ENCODE results near the gene ZNF784. TPM values are rescaled to one million over a fixed set of nuclear protein-coding genes. Genes with fewer than 3 reads are reported as not detected.
A peak's percentile ranks its signal among the peaks of the same experiment; 100 is the strongest.

Gene ZNF784
- total and polyA plus RNA-seq, 9 of the 15 experiments (the other 6 are each of a cell fraction or from before 2014, with no cell fraction given): 0.14 to 6.1 (median 2.1) TPM

DNA sequence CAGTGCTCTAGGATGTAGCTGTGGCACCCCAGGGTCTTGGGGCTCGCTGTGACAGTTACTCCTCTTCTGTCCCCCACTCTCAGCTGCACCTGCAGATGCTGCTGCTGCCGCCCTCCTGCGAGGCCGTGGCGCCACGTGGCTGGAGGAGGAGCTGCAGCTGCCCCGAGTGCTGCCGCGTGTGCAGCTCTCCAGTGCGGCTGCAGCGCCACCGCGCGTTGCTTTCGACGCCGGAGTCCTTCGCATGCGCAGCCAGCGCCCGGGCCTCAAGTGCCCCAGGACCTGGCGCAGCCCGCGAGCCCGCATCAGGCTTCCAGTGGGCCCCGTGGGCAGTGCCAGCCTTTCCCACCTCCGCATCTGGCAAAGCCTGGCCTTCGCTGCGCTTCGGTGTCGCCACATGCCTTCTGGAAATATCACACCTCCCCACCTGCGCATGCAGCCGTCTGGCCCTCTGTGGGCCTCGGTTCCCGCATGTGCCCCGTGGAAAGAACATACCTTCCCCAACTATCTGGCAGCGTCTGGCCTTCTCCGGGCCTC is 15.7 kb upstream of the ZNF784 start (continued):
- TF ChIP-seq, protein P1, sequence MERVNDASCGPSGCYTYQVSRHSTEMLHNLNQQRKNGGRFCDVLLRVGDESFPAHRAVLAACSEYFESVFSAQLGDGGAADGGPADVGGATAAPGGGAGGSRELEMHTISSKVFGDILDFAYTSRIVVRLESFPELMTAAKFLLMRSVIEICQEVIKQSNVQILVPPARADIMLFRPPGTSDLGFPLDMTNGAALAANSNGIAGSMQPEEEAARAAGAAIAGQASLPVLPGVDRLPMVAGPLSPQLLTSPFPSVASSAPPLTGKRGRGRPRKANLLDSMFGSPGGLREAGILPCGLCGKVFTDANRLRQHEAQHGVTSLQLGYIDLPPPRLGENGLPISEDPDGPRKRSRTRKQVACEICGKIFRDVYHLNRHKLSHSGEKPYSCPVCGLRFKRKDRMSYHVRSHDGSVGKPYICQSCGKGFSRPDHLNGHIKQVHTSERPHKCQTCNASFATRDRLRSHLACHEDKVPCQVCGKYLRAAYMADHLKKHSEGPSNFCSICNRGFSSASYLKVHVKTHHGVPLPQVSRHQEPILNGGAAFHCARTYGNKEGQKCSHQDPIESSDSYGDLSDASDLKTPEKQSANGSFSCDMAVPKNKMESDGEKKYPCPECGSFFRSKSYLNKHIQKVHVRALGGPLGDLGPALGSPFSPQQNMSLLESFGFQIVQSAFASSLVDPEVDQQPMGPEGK (CRISPR knock-in tag; IDR thresholded peaks at IDR 0.05; ENCODE audit: borderline replicate concordance): no peak
- TF ChIP-seq, protein P2, sequence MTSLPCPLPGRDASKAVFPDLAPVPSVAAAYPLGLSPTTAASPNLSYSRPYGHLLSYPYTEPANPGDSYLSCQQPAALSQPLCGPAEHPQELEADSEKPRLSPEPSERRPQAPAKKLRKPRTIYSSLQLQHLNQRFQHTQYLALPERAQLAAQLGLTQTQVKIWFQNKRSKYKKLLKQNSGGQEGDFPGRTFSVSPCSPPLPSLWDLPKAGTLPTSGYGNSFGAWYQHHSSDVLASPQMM (CRISPR knock-in tag; IDR thresholded peaks at IDR 0.05): no peak
- TF ChIP-seq ZBTB17 (CRISPR knock-in tag; IDR thresholded peaks at IDR 0.05) (peak; percentile 78), KLF10 (CRISPR knock-in tag; IDR thresholded peaks at IDR 0.05) (no peak), ZNF239 (CRISPR knock-in tag; IDR thresholded peaks at IDR 0.05) (no peak), SP1 (CRISPR knock-in tag; IDR thresholded peaks at IDR 0.05) (peak; percentile 54), JUNB (CRISPR knock-in tag; conservative IDR thresholded peaks at IDR 0.05) (no peak), KDM2B (CRISPR knock-in tag; IDR thresholded peaks at IDR 0.05) (no peak), TCF3 (CRISPR knock-in tag; IDR thresholded peaks at IDR 0.05) (peak; percentile 42; the same call in 1 of the 2 replicates), KLF1 (tag; IDR thresholded peaks at IDR 0.05) (0 out of 2 replicates have a peak, but pooled peaks have one; percentile 22), HNRNPH1 (optimal IDR thresholded peaks at IDR 0.05; ENCODE audit: low read depth, low read length) (no peak), LCOR (CRISPR knock-in tag; IDR thresholded peaks at IDR 0.05) (peak; percentile 98)
- TF ChIP-seq, protein P3, sequence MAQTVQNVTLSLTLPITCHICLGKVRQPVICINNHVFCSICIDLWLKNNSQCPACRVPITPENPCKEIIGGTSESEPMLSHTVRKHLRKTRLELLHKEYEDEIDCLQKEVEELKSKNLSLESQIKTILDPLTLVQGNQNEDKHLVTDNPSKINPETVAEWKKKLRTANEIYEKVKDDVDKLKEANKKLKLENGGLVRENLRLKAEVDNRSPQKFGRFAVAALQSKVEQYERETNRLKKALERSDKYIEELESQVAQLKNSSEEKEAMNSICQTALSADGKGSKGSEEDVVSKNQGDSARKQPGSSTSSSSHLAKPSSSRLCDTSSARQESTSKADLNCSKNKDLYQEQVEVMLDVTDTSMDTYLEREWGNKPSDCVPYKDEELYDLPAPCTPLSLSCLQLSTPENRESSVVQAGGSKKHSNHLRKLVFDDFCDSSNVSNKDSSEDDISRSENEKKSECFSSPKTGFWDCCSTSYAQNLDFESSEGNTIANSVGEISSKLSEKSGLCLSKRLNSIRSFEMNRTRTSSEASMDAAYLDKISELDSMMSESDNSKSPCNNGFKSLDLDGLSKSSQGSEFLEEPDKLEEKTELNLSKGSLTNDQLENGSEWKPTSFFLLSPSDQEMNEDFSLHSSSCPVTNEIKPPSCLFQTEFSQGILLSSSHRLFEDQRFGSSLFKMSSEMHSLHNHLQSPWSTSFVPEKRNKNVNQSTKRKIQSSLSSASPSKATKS (CRISPR knock-in tag; IDR thresholded peaks at IDR 0.05): no peak
- TF ChIP-seq, protein P4, sequence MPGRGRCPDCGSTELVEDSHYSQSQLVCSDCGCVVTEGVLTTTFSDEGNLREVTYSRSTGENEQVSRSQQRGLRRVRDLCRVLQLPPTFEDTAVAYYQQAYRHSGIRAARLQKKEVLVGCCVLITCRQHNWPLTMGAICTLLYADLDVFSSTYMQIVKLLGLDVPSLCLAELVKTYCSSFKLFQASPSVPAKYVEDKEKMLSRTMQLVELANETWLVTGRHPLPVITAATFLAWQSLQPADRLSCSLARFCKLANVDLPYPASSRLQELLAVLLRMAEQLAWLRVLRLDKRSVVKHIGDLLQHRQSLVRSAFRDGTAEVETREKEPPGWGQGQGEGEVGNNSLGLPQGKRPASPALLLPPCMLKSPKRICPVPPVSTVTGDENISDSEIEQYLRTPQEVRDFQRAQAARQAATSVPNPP (IDR thresholded peaks at IDR 0.05; ENCODE audit: borderline replicate concordance, insufficient read depth, insufficient read length): no peak
- TF ChIP-seq, protein P5, sequence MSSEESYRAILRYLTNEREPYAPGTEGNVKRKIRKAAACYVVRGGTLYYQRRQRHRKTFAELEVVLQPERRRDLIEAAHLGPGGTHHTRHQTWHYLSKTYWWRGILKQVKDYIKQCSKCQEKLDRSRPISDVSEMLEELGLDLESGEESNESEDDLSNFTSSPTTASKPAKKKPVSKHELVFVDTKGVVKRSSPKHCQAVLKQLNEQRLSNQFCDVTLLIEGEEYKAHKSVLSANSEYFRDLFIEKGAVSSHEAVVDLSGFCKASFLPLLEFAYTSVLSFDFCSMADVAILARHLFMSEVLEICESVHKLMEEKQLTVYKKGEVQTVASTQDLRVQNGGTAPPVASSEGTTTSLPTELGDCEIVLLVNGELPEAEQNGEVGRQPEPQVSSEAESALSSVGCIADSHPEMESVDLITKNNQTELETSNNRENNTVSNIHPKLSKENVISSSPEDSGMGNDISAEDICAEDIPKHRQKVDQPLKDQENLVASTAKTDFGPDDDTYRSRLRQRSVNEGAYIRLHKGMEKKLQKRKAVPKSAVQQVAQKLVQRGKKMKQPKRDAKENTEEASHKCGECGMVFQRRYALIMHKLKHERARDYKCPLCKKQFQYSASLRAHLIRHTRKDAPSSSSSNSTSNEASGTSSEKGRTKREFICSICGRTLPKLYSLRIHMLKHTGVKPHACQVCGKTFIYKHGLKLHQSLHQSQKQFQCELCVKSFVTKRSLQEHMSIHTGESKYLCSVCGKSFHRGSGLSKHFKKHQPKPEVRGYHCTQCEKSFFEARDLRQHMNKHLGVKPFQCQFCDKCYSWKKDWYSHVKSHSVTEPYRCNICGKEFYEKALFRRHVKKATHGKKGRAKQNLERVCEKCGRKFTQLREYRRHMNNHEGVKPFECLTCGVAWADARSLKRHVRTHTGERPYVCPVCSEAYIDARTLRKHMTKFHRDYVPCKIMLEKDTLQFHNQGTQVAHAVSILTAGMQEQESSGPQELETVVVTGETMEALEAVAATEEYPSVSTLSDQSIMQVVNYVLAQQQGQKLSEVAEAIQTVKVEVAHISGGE (CRISPR knock-in tag; IDR thresholded peaks at IDR 0.05): no peak
- TF ChIP-seq, protein P6, sequence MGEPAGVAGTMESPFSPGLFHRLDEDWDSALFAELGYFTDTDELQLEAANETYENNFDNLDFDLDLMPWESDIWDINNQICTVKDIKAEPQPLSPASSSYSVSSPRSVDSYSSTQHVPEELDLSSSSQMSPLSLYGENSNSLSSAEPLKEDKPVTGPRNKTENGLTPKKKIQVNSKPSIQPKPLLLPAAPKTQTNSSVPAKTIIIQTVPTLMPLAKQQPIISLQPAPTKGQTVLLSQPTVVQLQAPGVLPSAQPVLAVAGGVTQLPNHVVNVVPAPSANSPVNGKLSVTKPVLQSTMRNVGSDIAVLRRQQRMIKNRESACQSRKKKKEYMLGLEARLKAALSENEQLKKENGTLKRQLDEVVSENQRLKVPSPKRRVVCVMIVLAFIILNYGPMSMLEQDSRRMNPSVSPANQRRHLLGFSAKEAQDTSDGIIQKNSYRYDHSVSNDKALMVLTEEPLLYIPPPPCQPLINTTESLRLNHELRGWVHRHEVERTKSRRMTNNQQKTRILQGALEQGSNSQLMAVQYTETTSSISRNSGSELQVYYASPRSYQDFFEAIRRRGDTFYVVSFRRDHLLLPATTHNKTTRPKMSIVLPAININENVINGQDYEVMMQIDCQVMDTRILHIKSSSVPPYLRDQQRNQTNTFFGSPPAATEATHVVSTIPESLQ (CRISPR knock-in tag; IDR thresholded peaks at IDR 0.05): peak; percentile 99

Measured in K562 (cell line).